PFSK-1 (cell line): ENCODE data around the gene IRX5.

ENCODE experiments used
- FOXP2 ChIP-seq: optimal IDR thresholded peaks from 2 replicates; pipeline ENCODE3; 2011; ENCODE audit warnings: borderline replicate concordance, control low read depth, inconsistent platforms; ENCODE audit not compliant: insufficient read depth; ENCODE audit errors: extremely low read length, extremely low read depth
- POLR2AphosphoS5 ChIP-seq: IDR thresholded peaks from 2 replicates; pipeline ENCODE4 v1.6.1; 2012; ENCODE audit warnings: low read depth, mild to moderate bottlenecking, control low read depth, low read length, moderate library complexity
- SIN3A ChIP-seq: IDR thresholded peaks from 2 replicates; pipeline ENCODE4 v1.6.1; 2012; ENCODE audit warnings: mild to moderate bottlenecking, low read length, moderate library complexity, borderline replicate concordance; ENCODE audit not compliant: insufficient read depth
- TAF1 ChIP-seq: IDR thresholded peaks from 2 replicates; pipeline ENCODE4 v1.6.1; 2012; ENCODE audit warnings: low read length, control low read depth, borderline replicate concordance; ENCODE audit not compliant: insufficient read depth
- TF ChIP-seq, protein P1 (sequence below), 2 experiments: IDR thresholded peaks; 2 replicates each; pipeline versions ENCODE4 v1.6.1 to v1.8.0; 2011 to 2012; ENCODE audit warnings: low read depth in 2 of 2, low read length in 2 of 2, control low read depth in 1 of 2, inconsistent platforms in 1 of 2, mild to moderate bottlenecking in 1 of 2, moderate library complexity in 1 of 2; ENCODE audit not compliant: insufficient read depth in 1 of 2

IRX5 gene

DNA sequence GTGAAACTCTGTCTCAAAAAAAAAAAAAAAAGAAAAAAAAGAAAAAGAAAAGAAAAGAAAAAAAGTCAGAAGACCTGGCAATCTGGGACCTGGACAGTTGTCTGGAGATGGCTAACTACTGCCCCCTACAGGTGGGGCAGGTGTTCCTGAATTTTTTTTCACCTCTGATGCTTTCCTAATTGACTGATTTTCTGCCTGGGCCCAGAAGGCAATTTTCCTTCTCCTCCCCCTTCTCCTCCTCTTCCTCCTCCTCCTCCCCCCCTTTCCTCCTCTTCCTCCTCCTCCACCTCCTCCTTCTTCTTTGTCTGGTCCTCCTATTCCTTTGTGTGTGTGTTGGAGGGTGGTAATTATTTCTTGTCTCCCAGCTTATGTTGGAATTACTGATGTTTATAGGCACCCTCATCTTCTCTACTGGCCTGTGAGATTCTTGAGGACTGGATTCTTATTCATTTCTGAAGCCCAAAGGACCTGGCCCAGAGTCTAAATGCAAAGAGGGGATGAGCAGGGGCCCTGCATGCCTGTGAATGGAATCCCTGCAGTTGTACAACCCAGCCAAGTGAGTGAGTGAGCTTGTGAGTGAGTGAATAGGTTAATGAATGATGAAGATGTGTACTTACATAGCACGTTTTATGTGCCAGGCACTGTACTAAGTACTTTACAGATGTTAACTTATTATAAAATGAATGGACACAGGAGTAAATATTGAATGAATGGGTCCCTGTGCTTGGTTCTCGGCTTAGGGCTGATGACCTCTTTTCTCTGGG is 26.9 kb downstream of the IRX5 start:
- no peak for TF ChIP-seq TAF1
- no peak for TF ChIP-seq POLR2AphosphoS5
- TF ChIP-seq, protein P1, sequence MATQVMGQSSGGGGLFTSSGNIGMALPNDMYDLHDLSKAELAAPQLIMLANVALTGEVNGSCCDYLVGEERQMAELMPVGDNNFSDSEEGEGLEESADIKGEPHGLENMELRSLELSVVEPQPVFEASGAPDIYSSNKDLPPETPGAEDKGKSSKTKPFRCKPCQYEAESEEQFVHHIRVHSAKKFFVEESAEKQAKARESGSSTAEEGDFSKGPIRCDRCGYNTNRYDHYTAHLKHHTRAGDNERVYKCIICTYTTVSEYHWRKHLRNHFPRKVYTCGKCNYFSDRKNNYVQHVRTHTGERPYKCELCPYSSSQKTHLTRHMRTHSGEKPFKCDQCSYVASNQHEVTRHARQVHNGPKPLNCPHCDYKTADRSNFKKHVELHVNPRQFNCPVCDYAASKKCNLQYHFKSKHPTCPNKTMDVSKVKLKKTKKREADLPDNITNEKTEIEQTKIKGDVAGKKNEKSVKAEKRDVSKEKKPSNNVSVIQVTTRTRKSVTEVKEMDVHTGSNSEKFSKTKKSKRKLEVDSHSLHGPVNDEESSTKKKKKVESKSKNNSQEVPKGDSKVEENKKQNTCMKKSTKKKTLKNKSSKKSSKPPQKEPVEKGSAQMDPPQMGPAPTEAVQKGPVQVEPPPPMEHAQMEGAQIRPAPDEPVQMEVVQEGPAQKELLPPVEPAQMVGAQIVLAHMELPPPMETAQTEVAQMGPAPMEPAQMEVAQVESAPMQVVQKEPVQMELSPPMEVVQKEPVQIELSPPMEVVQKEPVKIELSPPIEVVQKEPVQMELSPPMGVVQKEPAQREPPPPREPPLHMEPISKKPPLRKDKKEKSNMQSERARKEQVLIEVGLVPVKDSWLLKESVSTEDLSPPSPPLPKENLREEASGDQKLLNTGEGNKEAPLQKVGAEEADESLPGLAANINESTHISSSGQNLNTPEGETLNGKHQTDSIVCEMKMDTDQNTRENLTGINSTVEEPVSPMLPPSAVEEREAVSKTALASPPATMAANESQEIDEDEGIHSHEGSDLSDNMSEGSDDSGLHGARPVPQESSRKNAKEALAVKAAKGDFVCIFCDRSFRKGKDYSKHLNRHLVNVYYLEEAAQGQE (IDR thresholded peaks at IDR 0.05; ENCODE audit: insufficient read depth in 1 of 2, low read depth in 2 of 2, low read length in 2 of 2): no peak
- TF ChIP-seq SIN3A: no peak
- no peak for TF ChIP-seq FOXP2

DNA sequence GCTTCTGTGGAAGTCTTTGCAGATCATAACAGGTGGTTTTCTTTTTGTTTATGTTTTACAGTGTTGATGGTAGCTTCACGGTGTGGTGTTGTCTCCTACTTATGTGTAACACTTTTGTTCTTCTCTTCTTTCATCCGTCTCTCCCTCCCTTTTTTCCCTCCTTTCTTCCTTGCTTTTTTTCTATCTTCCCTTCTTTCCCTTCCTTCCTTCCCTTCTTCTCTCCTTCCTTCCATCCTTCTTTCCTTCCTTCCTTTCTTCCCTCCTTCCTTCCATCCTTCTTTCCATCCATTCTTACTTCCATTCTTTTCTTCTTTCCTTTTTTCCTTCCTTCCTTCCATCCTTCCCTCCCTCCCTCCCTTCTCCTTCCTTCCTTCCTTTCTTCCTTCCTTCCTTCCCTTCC is 31.4 kb downstream of the IRX5 start:
- TF ChIP-seq FOXP2 (no peak), SIN3A (no peak), TAF1 (no peak), POLR2AphosphoS5 (no peak)
- TF ChIP-seq, protein P1 (IDR thresholded peaks at IDR 0.05; ENCODE audit: insufficient read depth in 1 of 2, low read depth in 2 of 2, low read length in 2 of 2): no peak

DNA sequence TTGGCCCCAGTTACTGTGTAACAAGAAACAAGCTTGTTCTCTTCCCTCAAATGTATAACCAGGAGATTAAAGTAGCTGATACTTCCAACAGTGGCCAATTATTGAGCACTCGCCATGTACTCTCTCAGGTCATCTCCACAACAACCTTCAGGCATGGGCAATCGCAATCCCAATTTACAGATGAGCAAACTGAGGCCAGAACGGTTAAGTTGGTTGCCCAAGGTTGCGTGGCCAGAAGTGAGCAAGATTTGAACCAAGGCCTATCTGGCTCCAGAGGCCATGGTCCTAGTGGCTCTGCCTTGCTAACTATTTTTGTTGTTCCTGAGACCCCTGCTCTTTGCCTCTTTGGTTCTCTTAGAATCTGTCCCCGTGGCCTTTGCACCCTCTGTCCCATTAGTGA is 33.6 kb downstream of the IRX5 start:
- TF ChIP-seq SIN3A (no peak), TAF1 (no peak), POLR2AphosphoS5 (no peak), FOXP2 (no peak)
- TF ChIP-seq, protein P1 (IDR thresholded peaks at IDR 0.05; ENCODE audit: insufficient read depth in 1 of 2, low read depth in 2 of 2, low read length in 2 of 2): no peak

DNA sequence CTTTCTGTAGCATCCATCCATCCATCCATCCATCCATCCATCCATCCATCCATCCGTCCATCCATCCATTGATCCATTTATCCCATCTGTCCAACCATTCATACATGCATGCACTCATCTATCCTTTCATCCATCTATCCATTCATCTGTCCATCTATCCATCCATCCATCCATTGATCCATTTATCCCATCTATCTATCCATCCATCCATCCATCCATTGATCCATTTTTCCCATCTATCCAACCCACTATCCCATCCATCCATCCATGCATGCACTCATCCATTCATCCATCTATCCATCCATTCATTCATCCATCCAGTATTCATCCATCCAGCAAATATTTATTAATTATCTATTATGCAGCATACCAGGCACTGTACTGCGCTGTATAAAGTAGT is 34.8 kb downstream of the IRX5 start:
- no peak for TF ChIP-seq FOXP2
- TF ChIP-seq, protein P1 (IDR thresholded peaks at IDR 0.05; ENCODE audit: insufficient read depth in 1 of 2, low read depth in 2 of 2, low read length in 2 of 2): no peak
- TF ChIP-seq TAF1: no peak
- TF ChIP-seq POLR2AphosphoS5: no peak
- no peak for TF ChIP-seq SIN3A
